ENCODE data around the gene ZFP64.
"Not testable (repeated sequence)": the region's sequence is repeated elsewhere in the genome, so short reads cannot be mapped to it uniquely, and the experiment has no call there.

Gene ZFP64

DNA sequence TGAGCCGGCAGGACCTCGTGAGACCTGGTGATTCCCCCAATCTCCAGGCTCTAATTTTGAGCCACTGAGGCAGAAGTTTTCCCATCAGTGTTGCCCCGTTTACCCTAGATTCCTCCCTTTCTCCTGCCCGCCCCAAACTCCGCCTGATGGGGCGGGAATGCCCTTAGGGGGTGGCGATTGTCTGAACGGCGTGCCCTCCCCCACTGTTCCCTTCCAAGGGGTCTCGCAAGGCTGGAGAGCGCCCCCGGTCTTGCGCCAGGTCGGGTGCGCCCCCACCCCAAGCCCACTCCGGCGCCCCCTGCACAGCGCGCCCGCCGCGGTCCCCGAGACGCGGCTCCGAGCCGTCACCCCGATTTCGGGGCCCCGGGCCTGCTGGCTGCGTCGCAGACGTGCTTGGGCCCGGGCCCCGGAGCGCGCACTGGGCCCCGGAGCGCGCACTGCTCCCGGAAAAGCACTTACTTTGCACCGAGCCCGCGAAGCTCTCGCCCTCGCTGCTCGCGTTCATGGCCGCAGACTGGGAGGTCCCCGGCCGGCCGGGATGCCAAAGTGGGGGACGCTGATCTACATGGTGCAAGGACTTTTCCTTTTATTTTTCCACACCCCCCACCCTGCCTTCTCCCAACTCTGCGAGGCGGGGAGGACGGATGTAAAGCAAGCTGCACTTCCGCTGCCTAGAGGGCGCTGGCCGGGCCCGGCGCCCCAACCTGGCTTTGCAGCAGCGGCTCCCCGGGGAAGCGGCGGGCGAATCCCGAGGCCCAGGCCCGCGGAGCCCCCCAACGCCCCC lies at the start of gene ZFP64:
Gene ZFP64 (minus strand): TSS at position 648 of the 784 bp plus-strand sequence. CDS start 143 bp downstream, at position 505.
- DNase-seq (ENCODE audit: low spot score) = peak; percentile 77

DNA sequence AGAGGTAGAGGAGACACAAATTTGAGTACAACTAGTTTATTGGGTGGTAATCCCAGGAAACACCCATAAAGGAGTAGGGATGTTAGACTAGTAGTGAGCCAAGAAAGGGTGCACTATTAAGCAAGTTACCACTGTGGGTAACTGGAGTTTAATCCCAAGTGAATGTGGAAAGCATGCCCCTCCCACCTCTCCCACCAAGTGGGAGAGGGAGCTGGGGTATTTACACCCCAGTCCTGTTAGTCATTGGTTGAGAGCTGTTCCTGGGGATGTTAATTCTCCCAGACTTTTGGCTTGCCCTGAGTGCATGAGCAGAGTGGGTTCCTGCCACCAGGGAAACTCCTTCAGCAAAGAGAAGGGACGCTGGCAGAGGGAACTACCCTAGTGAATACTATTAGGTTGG lies 49.2 kb upstream of the ZFP64 start:
- DNase-seq (ENCODE audit: low spot score) = no peak

DNA sequence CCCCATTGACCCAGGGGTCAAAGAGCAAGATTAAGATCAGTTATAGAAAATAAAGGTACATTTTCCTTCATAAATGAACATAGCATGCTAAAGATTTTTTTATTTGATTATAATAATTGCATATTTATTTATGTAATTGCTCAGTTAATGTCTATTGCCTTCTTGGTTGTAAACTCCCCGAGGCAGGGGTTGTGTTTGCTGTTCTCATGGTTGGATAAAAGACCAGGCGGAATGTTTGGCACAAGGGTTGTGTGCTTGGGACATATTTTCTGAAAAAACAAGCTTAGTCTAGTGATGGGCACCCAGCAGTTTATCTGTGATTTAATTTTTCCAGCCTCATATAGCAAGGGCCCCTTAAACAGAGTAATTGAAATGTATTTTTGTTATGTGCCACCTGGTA lies 47.5 kb upstream of the ZFP64 start:
- no peak for DNase-seq (ENCODE audit: low spot score)

DNA sequence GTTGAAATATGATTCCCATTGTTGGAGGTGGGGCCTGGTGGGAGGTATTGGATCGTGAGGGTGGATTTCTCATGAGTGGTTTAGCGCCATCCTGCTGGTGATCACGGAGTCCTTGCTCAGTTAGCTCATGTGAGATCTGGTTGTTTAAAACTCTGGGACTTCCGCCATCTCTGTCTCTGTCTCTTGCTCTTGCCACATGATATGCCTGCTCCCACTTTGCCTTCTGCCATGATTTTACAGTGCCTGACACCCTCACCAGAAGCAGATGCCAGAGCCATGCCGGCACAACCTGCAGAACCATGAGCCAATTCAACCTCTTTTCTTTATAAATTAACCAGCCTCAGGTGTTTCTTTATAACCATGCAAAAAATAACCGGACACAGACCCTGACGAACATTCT lies 44.7 kb upstream of the ZFP64 start:
- no peak for DNase-seq (ENCODE audit: low spot score)

DNA sequence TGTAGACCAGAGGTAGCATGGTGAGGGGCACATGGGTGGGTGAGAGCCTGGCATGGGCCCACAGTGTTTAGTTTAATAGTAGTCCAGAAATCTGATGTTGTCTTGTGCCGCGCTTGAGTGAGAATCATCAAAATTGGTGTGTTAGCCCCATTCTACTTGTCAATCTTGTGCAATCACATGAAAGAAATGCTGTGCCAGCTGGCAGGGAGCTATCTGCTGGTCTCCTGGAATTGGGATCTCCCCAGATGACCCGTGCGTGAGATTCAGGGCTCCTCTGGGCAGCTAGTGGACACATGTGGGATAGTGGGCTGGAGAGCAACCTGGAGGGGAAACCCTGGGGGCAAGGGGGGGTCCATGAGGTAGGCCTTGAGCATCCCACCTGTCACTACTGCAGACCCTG lies 43.5 kb upstream of the ZFP64 start:
- DNase-seq (ENCODE audit: low spot score) = no peak

DNA sequence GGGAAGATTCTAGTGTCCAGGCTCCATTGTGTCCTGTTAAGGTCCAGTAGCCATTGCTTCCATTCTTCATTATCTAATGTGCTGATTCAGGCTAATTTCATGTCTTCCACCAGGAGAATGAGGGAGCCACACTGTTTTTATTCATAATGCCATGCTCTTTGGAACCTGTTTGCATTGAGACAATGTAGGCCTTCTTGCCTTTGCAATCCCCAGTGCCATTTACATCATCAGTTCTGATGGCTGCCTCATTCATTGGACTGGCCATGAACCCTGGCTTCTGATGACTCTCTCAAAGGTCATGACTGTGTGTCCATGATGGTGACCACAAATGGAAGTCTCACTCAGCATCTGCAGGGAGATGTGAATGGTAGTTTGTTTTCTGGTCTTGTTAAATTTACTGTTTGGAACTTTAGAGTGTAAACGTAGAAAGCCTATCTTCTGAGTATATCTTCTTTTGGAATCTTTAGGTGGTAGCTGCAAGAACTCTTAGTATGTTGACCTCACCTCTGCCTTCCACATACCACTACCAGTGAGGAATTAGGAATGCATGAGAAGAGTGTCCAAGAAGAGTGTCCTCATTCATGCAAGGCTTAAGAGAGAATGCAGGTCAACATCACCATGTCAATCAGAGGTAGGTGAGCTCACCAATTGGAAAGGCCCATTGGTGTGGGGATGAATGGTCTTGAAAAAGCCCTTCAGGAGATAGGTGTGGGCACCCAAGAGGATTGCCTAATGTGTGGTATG lies 42.9 kb upstream of the ZFP64 start:
- DNase-seq (ENCODE audit: low spot score) = no peak

DNA sequence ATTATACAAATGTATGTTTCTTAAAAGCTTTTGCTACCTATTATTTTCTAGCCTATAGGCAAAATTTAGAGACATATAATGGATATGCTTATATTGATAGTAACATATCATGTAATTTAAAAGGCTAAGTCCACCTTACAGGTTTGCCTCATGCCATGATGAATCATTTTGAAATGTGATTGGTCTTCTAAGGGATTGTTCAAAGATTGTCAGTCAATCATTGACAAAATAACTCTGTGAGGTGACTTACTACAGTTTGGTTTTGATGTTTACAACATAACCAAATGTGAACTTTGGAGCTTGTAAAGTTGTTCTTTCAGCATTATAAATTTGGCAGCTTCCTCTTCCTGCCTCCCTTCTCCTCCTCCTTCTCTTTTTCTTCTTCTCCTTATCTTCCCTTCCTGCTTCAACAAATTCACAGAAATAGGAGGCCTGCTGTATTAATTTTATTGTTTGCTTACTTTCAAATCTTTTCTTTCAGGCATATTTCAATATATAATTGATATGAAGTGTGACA lies 39.7 kb upstream of the ZFP64 start:
- DNase-seq (ENCODE audit: low spot score) = peak; percentile 81

DNA sequence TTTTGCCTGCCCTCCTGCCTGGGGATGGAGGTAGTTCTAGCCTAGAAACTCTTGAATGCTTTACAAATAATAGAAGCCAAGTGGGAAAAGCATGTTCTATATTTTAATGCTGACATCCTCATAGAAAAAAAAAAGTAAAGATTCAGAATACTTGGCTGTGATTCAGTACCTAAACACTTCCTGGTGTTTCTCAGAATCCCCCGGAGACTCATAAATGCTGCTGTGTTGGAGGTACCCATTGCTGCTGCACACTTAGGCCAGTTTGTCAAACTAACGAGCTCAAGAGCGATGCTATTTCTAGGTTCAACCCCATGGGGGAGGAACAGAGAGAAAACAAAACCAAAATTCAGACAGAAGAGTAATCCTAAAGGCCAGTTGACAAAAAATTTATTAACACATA lies 38.8 kb upstream of the ZFP64 start:
- DNase-seq (ENCODE audit: low spot score) = peak; percentile 52

DNA sequence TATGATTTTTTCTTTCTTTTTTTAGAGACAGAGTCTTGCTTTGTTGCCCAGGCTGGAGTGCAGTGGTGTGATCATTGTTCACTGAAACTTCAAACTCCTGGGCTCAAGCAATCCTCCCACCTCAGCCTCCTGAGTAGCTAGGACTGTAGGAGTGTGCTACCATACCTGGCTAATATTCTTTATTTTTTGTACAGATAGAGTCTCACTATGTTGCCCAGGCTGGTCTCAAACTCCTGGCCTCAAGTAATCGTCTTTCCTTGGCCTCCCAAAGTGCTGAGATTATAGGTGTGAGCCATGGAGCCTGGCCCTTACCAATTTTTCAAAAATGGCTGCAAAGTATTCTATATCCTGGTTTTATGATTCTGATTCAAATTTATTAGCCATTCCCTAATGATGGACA lies 37.8 kb upstream of the ZFP64 start:
- not testable (repeated sequence) for DNase-seq (ENCODE audit: low spot score)

DNA sequence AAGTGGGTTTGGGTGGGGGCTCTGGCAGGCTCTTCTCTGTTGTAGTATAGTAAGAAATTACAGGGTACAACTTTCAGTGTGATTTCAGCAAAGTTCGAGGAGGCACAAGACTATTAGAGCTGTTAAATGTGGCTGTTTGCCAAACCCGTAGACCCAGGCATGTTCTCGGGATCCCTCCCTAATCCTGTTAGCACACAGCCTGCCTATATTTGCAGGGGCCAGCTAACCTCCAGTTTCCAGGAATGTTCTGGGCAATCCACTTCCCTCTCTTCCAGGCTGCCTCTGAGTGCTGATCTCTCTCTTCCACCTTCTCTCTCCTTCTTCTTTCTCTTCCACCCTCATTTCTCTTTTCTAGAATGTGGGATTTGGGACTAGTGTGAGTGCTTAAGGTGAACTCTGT lies 34.8 kb upstream of the ZFP64 start:
- no peak for DNase-seq (ENCODE audit: low spot score)

DNA sequence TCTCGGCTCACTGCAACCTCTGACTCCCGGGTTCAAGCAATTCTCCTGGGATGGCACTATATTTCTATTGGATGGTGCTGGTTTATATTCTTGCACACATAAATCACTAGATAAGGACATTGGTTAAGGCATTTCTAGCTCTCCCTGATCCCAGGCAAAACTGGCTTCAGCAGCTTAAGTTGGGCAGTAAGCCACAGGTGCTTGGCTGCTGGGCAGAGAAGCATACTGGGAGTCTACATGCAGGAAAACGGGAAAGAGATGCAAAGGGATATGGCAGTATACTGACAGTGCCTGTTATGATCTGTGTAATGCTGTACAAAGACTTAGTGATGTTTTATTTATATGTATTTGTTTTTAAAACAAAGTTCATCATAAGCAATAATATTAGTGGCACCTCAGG lies 33.3 kb upstream of the ZFP64 start:
- no peak for DNase-seq (ENCODE audit: low spot score)

DNA sequence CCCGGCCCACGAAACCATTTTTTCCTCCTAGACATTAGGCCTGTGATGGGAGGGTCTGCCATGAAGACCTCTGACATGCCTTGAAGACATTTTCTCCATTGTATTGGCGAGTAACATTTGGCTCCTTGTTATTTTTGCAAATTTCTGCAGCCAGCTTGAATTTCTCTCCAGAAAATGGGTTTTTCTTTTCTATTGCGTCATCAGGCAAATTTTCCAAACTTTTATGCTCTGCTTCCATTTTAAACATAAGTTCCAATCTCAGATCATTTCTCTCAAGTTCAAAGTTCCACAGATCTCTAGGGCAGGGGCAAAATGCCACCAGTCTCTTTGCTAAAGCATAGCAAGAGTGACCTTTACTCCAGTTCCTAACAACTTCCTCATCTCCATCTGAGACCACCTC lies 29.8 kb upstream of the ZFP64 start:
- DNase-seq (ENCODE audit: low spot score) = not testable (repeated sequence)

DNA sequence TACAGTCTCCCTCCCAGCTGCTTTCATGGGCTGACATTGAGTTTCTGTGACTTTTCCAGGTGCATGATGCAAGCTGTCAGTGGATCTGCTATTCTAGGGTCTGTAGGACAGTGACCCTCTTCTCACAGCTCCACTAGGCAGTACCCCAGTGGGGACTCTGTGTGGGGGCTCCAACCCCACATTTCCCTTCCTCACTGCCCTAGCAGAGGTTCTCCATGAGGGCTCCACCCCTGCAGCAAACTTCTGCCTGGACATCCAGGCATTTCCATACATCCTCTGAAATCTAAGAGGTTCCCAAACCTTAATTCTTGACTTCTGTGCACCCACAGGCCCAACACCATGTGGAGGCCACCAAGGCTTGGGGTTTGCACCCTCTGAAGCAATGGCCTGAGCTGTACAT lies 29.3 kb upstream of the ZFP64 start:
- not testable (repeated sequence) for DNase-seq (ENCODE audit: low spot score)

DNA sequence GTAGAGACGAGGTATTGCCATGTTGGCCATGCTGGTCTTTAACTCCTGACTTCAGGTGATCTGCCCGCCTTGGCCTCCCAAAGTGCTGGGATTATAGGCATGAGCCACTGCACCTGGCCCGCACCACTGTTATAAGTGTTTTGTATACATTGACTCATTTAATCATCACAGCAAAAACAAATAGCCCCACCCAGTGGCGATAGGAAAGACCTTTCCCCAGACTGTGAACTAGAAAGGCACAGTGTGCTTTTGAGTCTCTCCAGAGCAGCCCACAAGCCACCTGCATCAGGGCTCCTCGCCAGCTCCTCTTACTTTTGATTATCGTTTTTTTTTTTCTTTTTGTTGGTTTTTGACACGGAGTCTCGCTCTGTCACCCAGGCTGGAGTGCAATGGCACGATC lies 27.9 kb upstream of the ZFP64 start:
- no peak for DNase-seq (ENCODE audit: low spot score)

DNA sequence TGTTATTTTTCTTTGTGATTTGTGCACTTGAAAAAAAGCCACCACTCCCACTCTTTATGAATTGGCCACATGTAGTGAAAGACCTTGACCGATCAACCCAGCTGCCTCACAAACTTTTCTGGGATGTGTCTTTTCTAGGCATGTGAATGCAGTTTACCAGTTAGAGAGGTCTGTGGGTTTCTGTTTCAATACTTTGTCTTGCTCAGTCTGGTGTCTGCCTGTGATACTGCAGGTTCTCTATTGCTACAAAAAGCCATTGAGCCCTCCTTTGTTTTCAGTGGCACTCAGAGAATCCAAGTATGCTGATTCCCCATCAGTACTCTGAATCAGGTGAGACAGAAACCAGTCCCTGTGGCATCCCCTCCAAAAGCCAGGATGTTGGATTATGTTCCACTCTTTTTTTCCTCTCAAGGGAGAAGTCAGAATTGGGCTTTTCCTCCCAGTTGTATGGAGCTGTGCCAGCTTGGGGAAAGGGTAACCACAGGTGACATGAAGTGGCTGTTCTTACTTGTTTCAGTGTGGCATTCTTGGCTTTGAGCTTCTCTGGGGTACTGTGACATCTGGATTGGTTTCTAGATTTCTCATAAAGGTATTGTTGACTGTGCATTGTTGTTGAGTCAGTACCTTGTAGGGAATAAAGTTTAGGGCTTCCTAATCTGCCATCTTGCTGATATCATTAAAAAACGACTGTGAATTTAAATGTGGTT lies 26.3 kb upstream of the ZFP64 start:
- no peak for DNase-seq (ENCODE audit: low spot score)

DNA sequence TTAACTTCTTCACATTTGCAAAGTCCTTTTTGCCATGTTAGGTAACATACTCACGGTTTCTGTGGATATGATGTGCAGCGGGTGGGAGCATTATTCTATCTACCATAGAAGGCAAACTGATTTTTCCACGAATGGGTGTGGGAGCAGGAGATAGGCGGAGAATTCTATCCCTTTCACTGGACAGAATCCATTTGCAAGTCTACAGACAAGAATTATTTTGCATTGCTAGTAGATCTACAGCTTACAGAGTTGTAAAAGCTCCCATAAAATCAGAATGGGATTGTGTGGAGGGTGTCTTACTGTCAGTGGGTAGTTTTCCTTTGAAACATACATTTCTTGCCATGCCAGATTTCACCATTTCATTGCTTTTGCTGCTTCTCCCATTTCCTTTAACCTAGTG lies 22.4 kb upstream of the ZFP64 start:
- DNase-seq (ENCODE audit: low spot score) = no peak

DNA sequence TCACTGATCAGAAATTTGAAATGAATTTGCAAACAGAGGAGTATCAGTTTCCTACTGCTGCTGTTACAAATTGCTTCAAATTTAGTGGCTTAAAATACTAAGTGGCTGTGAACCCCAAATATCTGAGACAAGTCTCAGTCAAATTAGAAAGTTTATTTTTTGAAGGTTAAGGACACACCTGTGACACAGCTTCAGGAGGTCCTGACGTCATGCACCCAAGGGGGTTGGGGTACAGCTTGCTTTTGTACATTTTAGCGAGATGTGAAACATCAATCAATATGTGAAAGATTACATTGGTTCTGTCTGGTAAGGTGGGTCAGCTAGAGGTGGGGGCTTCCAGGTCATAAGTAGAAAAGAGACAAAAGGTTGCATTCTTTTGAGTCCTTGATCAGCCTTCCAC lies 21.4 kb upstream of the ZFP64 start:
- DNase-seq (ENCODE audit: low spot score) = no peak

DNA sequence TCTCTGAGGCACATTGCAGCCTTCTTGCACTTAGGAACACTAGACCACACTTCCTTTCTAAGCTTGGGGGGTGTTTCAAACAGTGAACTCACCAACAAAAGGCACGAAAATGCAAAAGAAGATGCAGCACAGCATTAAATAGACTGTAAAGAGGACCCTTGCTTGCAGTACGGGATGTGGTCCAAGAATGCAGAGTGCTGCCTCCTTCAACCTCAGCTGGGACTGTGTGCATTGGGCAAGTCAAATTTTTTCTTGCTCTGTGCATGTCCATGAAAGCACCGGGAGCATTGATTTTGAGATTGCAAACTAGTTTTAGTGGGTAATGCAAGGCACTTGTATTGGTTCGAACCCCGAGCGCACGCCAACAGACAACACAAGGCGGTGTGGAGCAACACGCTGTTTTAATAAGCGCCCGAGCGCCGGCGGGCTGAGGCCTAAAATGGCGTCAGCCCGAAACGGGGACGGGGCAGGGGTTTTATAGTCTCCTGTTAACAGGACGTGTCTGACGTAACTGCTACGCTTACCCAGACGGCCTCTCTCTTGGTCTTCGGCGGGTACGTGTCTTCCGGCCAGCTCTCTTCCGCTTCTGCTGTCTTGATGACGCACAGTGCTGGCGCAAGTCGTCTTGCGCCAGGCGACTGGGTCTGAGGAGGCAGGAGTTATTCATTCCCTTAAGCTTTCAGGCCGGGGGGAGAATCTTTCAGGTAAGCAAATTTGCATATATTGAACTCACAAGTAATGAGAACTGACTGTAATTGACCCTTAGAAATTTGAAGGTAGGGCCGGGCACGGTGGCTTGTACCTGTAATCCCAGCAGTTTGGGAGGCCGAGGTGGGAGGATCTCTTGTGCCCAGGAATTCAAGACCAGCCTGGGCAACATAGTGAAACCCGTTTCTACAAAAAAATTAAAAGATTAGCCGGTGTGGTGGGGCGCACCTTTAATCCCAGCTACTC lies 18.7 kb upstream of the ZFP64 start:
- DNase-seq (ENCODE audit: low spot score) = no peak

DNA sequence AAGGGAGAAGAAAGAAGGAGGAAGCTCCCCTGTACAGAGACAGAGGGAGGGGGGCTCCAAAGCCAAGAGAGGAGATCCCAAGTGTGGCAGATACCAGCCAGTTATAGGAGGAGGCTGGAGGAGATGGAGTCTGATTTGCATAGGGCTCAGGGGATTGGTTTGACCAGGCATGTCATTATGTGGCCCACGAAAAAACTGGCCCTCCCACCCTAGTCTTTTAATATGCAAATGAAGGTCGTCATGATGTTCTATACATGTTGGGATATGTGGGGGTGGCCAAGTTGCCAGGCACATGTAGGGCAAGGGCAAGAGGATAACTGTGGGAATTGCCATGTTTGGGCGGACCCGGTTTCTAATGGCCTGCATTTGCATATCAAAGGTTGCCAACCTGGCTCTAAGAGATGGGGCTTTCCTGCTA lies 17.6 kb upstream of the ZFP64 start:
- DNase-seq (ENCODE audit: low spot score) = no peak

DNA sequence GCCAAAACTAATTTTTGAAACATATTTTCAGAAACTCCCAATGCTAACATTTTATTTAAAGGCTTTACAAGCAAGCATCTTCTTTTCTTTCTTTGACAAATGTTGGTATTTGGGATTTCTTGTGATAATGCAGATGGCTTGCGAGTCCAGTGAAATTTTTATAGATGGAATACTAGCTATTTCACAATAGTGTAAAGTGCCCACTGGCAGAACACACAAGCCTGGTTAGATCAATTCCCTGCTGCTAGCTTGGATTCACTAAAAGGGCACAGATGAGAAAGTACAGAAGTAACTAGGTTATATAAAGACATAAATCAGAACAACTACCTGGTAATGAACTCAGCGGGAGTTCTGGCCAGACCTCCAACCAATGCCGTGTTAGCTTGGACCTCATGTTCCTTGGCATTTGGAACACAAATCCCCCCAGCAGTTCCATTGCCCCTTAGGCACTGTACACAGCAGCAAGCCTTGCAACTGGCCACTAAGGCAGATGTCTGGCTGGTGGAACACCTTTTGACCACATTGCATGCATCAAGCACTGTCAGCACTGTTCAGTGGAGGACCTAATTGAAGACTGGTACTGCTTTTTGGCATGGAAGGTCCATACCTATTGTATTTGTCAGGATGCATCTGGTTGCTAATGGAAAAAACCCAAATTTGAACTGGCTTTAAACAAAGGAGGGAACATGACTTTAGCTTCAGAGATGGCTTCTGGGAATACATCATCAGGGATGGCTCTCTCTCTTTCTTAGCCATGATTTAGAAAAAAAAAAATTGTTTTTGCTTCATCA lies 15.6 kb upstream of the ZFP64 start:
- DNase-seq (ENCODE audit: low spot score) = no peak

DNA sequence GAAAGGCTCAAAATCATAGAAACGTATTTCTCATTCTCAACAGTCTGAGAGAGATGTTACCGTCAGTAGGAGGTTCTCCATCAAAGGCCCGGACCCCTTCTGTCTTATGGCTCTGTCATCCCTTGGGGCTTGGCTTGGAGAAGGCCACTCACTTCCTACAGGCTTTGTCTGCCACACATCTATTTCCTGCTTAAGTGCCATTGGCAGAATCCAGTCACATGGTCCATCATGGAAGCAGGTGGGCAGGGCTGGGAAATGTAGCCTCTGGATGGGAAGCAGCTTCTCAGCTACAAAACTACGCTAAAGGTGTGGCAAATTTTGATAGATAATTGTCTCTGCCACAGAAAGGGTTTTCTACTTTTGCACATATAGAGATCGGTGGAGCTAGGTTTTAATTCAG lies 12.6 kb upstream of the ZFP64 start:
- no peak for DNase-seq (ENCODE audit: low spot score)

Data from LoVo (cell line).